Spleen (tissue), 7 donors: ENCODE results near the gene TBC1D9.

Experiments used
- POLR2A ChIP-seq, 3 donors: fragments of 450-650 bp; IDR thresholded peaks; one replicate each; pipeline ENCODE4 v1.5.1; 2017; ENCODE audit warnings: antibody characterized with exemption in 3 of 3, mild to moderate bottlenecking in 1 of 3
- POLR2AphosphoS5 ChIP-seq, 3 donors: sonication (generic); formaldehyde crosslinking; IDR thresholded peaks; one replicate each; pipeline ENCODE4 v1.5.1; 2017; ENCODE audit warnings: antibody characterized with exemption in 3 of 3
- TF ChIP-seq, protein P1 (sequence below), 11 experiments: fragments of 200-600 bp in 7 of 11; fragments of 450-650 bp in 4 of 11; sonication (generic) in 4 of 11; IDR thresholded peaks in 8 of 11; conservative IDR thresholded peaks in 3 of 11; 1 replicate in 7 of 11; 2 replicates in 4 of 11; pipeline versions ENCODE4 v1.4.0 to v1.8.0; 2016 to 2021; ENCODE audit warnings: antibody characterized with exemption in 11 of 11, inconsistent platforms in 4 of 11, mild to moderate bottlenecking in 1 of 11
- donor health status: DM: no; HTN: no; CAD: no; lungs with moderate emphysema.
- donor health status: DM: no; HTN: no; CAD: no.
- donor health status: DM: no; HTN: no; CAD: no.

- TF ChIP-seq, protein P1, sequence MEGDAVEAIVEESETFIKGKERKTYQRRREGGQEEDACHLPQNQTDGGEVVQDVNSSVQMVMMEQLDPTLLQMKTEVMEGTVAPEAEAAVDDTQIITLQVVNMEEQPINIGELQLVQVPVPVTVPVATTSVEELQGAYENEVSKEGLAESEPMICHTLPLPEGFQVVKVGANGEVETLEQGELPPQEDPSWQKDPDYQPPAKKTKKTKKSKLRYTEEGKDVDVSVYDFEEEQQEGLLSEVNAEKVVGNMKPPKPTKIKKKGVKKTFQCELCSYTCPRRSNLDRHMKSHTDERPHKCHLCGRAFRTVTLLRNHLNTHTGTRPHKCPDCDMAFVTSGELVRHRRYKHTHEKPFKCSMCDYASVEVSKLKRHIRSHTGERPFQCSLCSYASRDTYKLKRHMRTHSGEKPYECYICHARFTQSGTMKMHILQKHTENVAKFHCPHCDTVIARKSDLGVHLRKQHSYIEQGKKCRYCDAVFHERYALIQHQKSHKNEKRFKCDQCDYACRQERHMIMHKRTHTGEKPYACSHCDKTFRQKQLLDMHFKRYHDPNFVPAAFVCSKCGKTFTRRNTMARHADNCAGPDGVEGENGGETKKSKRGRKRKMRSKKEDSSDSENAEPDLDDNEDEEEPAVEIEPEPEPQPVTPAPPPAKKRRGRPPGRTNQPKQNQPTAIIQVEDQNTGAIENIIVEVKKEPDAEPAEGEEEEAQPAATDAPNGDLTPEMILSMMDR (IDR thresholded peaks at IDR 0.05 in 8 of 11, conservative IDR thresholded peaks at IDR 0.05 in 3 of 11) = no peak
- TF ChIP-seq POLR2A (IDR thresholded peaks at IDR 0.05) (no peak), POLR2AphosphoS5 (IDR thresholded peaks at IDR 0.05) (no peak)
Observed at GRCh38 chr4:140774956-140775355, 18.8 kb upstream of the TBC1D9 start.
